DMS 273 treated with DMSO at 0.1 percent for 48 hours (cell line): ENCODE results near the gene CPNE5.

Experiments
- DNase-seq: peaks from one replicate; lab custom pipeline; 2025; lab: John Stamatoyannopoulos, UW

CPNE5 gene

DNA sequence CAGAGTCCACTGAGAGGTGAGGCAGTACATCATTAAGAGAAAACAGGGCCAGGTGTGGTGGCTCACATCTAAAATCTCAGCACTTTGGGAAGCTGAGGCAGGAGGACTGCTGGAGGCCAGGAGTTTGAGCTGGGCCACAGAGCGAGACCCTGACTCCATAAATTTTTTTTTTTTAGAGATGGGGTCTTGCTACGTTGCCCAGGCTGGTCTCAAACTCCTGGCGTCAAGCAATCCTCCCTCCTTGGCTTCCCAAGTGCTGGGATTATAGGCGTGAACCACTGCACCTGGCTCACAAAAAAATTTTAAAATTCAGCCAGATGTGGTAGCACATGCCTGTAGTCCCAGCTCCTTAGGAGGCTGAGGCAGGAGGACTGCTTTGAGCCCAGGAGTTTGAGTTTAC is 18.1 kb upstream of the CPNE5 start:
- no peak for DNase-seq

DNA sequence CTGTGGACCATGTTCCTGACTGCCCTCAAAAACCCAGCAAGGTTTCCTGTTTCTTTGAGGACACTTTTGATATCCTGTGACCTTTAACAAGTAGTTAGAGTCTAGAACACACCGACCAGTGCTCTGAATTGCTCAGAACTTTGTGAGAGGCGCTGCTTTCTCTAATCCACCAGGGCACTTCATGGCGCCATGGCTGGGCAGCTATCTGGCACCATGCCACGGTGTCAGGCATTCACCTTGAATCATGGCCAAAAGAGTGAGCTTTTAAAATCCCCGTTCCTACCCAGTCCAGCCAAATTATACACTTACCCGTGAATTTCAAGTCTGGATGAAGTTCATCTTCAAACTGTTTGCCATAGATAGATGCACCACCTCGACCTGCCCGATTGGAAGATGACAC is 17.0 kb upstream of the CPNE5 start:
- no peak for DNase-seq

DNA sequence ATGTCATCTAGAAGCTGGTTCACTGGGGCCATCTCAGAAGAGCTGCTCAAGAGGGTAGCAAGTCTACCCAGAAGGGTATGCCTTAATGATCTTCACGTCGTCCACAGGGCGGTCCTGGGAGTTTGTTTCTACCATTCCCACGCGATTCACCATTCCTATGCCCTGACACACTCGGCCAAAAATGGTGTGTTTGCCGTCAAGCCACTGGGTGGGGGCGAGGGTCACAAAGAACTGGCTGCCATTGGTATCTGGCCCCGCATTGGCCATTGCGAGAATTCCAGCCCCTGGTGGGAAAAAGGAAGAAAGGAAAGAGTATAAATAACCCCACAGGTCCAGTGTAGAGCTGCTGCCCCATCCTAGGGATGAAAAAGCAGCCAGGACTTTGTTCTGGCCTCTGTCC is 16.5 kb upstream of the CPNE5 start:
- no peak for DNase-seq

DNA sequence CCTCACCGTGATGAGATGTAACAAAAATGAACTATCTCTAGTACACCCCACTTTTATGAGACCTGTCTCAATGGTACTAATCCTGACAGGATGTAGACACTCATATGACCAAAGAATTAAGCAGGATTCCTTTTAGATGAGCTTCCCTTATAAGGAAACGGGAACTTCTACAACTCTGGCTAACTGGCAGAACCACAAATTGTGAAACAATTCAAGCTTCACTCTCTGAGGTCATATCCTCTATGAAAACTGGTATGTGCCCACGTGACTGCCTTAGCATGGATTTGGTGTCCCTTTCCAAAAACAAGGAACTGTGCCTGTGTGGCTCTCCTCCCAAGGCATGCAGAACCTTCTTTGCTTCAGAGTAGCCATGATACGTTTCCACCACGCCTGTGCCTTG is 14.1 kb upstream of the CPNE5 start:
- DNase-seq, result no peak

DNA sequence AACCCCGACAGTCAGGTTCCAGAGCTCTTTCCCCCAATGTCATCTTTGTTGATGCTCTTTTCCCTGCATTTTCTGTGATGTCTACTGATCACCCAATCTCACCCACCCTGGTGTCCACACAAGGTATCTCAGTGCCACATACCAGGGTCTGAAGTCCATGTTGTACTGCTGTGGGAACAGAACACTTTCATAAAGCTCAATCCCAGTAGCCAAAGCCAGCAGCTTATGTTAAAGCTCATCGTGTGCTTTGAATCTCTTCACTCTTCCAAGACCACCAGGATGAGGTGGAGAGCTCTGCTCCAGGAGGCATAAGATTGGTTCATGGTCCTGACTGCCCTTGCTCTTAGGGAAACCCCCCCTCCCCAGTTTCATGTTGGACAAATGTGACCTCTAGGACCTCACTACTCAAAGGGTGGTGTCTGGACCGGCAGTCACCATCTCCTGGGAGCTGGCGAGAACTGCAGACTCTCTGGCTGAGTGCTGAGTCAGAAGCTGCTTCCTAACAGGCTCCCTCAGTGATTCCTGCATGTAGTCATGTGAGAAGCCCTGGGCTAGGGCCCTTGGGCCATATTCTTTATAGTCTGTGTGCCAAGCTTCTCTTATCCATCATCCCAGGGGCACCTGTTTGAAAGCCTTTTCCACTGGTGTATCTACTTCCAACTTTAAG is 13.4 kb upstream of the CPNE5 start:
- DNase-seq, result no peak

DNA sequence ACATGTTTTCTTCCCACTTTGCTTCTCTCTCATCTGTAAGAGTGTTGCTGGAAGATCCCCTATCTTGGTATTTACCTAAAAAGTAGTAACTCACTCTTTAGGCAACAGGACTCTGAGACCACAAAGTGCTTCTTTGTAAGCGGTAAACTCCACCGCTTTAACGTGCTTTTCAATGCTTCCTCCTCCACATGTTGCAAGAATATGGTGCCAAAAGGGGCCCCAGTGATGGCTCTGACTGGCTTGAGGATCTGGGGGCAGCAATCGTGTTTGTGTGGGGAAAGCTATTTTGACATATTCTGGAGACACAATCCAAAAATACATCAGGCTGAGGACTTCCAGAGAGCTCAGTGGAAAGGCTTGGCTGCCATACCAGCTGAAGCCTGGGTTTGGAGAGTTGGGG is 12.4 kb upstream of the CPNE5 start:
- DNase-seq, result no peak

DNA sequence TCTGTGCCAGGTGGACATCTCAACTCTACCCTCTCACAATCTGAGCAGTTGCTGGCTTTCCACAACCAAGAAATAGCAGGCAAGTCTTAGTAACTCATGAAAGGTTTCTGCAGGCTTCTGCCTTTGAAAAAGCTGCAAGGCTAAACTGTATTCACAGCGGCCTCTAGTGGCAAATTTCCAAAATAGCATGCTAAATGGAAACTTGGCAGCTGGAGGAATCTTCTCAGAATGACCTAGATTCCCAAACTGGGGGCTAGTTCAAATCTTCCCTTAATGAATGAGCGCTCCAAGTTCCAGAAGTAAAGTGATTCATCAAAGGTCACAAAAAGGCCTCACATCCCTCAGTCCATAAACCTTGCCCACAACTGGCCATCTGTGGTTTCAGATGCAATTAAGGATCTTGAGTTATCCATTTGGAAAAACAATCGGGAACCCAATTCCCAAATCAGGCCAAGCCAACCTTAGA is 11.9 kb upstream of the CPNE5 start:
- DNase-seq, result peak; percentile 13

DNA sequence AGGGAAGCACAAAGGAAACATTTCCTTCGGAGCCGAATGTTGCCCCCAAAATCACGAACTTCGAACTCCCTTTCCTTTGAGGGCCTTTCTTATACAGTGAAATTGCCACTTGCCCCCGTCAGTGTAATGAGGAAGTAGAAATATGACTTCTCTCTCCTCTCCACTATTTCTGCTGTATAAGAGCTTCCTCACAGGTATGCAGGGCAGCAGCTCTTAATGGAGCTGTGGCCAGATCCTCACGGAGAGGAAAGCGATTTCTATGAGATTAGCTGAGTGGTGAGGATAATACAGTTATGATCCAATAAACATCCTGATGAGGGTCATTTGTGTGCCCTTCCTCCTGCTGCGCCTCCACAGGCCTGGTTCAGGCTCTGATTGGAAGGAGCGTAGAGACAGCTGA is 10.8 kb upstream of the CPNE5 start:
- DNase-seq, result no peak

DNA sequence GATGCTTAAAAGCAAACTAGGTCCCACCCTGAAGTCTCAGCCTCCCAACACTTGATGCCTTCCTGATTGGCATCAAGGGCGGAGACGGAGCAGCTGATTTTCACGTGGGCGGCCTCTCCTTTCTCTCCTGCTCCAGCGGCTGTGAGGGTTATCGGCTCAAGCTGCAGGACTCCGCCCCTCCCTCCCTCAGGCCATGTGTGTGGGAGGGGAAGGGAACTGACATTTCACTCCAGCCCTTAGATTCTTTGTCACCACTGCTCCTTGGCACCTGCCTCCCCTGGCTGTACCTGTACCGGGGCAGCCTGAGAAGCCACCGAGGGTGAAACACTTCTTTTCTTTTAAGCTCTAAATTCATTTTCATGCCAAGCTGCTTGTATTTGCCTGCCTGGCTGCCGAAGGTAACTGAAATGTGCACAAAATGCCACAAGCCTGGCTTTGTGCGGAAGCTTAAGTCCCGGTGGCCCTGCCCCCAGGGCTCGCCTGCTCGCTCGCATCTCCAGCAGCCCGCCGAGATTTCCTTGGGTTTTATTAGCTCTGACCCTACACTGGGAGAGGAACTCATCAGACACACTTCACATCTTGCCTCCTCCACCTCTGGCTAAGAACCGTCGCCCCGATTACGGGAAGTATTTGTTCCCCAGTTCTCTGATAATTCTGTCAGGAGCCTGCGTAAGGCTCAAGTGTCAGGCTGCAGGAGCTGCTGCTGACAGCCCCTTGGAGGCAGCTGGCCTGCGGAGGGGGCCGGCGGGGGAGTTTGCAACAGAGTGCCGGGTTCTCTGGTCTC is 9.6 kb upstream of the CPNE5 start:
- DNase-seq, result no peak

DNA sequence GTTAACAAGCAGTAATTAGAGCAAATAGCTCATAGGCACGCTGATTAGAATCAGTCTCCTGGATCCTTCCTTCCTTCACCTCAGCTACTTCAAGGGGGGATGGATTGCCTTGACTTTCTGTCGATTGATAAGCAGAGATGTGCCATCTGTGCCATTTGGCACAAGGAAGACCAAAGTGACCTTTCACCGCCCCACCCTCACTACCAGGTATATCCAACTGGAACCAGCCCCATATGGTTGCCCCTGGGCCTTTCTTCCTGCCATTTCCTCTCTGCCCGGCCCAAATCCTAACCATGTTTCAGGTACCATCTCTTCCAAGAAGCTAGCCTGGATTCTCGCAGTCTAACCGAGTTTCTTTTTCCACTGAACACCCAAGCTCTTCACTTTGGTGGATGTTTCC is 8.7 kb upstream of the CPNE5 start:
- DNase-seq, result no peak

DNA sequence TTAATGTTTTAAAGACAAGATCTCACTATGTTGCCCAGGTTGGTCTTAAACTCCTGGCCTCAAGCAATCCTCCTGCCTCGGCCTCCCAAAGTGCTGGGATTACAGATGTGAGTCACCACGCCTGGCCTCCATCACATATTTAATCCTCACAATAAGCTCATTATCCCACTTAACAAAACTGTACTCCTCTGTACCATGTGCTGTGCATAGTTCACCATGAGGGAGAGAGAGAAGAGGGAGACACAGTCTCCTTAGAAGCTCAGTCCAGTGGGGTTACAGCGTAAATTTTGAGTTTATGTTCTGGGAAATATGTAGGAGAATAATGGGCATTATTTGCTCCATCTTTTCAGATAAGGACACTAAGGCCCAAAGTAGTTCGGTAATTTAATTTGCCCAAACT is 7.9 kb upstream of the CPNE5 start:
- DNase-seq, result no peak

DNA sequence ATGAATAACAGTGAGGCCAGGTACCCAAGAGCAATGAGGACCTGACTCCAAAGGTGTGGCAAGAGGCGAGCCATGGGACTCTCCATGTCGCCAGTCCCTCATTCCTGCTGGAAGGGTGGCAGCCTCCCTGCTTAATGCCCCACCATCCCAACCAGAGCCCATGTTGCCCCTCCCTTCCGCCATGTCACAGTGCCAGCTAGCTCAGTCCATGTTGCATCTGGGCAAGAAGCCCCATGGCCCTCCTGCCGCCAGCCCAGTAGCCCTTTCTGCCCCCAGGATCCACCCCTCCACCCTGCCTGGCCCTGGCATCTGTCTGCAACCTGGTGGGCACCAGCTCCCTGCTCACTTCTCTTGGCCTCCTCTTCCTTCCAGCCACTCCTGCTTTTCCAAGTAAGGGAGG is 6.0 kb upstream of the CPNE5 start:
- DNase-seq, result no peak

DNA sequence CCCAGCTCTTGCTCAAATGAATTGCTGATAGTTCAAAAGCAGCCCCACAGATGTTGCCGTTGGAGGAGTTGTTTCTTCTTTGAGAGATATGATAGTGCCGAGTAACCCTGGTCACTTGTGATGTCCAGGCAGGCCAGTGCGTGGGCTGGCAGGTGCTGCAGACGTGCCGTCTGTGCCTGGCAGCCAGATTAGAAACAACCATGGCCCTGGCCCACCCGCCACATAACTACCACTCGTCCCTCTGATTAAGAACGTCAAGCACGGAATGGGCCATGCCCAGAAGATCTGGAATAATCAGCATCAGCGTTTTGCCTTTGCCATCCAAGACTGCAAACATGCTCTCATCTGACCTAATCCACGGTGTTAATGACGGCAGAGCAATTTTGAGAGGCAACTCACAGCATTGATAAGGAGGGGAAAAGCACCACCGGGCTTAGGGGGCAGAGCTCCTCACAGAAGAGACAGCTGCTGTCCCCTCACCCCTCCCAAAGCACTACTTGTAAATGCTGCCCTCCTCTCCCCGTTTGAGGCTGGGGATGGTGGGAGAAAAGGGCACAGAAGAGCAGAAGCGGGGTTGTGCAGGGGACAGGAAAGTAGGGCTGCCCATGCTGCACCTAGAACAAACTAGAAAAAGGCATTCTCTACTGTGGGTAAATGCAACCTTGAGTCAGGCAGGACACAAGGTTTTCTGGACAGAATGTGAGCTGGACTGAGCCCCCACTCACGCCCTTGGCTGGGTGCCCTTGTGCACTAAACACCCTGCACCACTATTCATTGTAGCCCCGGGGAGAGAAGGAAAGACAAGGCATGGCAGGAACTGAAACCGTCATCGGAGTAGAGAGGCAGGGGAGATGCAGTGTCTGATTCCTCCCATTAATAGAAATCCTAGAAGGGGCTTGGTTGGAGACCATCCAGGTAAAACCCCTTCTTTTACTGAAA is 5.3 kb upstream of the CPNE5 start:
- no peak for DNase-seq

DNA sequence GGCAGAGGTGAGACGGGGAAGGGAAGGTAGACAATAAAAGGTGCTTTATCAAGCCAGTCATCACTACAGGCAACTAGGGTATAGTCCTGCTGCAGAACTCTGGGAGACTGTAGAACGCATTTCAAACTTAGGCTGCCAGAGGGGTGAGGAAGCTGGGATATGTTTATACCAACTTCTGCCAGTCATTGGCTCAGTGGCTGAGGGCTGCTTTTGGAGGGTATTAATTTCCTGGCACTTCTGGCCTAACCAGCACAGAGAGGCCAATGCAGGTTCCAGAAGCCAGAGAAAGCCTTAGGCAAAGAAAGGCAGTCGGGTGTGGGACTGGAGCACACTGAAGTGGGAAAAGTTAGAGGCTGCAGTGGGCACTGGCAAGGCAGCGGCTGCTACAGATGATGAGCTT is 3.9 kb upstream of the CPNE5 start:
- DNase-seq, result no peak

DNA sequence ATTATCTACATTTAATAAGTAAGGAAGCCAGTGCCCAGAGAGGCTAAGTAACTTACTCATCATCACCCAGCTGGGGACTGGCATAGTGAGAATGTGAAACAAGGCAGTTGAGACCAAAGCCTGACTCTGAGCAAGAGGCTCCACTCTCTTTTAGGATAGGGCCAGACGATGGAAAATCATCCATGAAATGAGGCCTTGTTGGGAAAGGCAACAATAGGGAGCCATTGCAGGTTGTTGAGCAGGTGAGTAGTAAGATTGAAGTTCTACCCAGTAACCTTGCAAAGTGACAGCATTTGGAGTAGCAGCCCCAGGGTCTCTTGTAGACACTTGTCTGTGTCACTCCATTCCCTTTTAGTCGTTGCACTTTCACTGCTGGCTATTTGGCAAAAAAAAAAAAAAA is 2.5 kb upstream of the CPNE5 start:
- DNase-seq, result no peak

DNA sequence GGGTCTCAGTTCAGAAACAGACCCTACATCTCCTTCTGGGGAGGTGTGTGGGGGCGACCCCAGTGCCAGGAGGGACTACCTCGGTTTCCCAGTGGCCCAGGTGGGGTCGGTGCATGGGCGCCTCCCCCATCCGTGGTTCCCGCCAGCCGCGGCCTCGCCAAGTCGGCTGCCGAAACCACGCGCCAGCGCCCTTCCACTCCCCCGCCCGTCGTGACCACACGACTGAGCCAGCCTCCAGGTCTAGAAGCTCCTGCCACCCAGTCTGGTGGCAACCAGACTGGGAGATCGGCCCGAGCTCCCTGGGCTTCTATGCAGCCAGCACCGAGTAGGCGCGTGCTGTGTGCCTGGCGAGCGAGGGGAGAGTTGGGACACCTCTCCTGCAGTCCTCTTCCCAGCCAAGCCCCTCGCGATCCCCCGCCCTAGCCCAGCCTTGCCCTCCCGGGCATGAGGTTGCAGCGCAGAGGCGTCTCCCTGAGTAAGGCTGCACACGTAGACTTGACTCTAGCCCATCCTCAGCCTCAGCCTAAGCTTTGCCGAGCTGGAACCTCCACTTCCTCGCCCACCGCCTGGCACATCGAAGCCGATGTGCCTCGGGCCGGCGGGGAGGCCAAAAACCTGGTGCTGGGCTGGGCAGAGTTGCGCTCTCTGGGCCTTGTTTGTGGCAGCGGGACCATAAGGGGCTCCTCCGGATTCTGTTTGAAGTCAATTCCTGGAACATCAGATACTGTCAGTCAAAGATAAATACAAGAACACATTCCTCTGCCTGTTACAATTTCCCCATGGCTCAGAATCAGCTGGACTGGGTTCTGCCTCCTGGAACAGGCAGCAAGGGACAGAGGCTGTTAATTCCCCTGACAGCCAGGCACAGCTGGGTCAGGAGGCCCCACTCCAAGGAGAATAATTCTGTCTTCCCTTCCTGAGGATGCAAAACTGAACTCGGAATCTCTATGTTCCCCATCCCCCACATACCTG is 1.5 kb upstream of the CPNE5 start:
- DNase-seq, result no peak

DNA sequence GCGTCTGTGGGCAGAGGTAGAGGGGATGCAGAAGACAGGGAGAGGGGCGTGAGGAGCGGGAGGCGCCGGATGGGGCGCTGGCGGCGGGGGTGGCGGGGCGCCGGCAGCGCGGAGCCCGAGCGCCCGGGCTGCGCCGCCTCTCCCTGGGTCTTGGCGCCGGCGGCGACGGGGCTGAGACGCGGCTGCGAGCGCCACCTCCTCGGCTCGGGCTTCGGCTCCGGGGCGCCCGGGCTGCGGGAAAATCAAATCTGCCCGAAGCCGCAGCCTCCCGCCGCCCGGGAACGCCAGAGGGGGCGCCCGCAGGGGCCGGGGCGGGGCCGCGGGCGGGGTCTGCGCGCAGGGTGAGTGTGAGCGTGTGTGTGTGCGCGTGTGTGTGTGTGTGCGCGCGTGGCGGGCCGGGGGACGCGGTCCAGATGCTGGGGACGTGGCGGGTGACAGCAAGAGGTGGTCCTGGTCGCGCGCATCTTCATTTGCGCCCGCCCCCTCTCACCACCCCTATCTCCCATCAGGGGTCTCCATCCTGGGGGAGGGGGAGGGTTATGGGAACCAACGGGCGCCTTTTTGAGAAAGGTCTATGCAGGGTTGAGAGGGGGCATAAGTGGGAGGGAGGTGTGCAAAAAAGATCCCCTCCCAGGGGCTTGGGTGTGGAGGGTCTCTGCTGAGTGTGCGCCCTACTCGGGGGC is 646 bp upstream of the CPNE5 start:
- no peak for DNase-seq

DNA sequence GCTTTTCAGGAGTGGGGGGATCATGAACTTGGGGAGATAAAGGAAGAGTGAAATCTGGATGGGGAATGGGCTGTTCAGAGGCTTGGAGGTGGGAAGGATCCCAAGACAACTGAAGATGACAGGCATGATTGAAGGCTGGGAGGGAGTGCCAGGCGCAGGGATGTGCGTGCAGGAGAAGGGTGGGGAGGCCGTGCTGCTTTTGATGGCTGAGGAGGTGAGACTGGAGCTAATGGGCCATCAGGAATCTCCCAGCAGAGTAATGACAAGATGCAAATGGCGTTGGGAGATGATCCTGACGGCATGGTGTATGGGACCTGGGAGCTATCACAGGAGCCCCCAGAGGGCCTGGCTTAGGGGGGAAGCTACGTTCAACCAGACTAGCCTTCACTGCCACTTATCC is 1.6 kb downstream of the CPNE5 start:
- DNase-seq, result no peak

DNA sequence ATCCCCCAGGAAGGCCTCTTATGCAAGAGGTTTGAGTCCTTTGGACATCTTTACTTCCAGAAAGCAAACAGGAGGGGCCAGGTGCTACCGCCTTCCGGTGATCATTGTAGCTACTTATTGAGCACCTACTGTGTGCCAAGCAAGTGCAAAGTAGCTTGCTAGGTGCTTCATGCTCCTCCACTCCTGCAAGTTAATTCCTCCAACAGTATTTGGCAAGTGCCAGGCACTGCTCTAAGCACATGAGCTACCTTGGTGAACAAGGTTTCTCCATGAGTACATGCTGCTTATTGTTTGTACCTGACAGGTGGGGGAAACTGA is 2.3 kb downstream of the CPNE5 start:
- no peak for DNase-seq

DNA sequence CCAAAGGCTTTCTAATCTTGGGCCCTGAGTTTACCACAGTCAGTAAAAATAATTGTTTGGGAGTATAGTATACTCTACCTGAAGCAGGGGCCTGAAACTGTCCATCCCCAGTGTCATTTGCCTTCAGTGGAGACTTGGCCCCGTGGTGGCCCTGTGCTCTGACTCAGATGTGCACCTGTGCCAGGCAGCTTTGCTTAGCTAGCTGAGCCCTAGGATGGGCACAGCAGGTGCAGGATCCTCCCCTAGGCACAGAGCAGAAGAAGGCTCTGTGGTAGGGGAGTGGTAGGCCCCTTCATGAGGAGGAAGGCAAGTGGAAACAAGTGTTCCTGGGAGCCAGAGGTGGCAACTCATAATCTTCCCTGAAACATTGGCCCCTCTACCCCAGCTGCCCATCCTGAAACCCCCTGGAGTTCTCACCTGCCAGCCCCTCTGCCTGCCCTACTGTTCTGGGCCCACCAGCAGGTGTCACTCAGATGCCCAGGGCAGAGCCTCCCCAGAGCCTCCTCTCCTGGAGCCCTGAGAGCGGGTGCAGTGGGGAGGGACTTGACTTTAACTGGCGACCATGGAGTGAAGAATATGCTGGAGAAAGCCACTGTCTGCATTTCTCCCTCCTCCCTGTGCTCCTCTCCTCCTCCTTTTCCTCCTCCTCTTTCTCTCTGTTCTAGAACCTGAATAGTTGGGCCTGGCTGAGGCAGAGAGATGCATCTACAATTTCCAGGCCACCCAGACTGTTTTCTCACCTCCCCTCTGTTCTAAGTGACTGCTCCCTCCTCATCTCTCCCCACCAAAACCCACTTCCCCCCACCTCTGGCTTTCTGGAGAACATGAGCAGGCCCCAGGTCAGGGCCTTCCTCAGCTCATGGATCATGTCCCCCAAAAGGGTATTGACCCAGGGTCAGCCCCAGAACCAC is 2.9 kb downstream of the CPNE5 start:
- no peak for DNase-seq
